ENCODE results near the gene CDH4.

GRCh38 chr20:61503106-61503505 lies 251.0 kb downstream of the CDH4 start:
- TF ChIP-seq REST (IDR thresholded peaks at IDR 0.05; ENCODE audit: insufficient read depth in 1 of 2, low read depth in 2 of 2, low read length in 2 of 2) (no peak), POLR2AphosphoS5 (IDR thresholded peaks at IDR 0.05; ENCODE audit: low read depth, low read length) (no peak)

Measured in PFSK-1 (cell line).